OCI-LY3 (cell line): Measurements from ENCODE around the gene ADCY7.

ENCODE experiments used
- CTCF ChIP-seq: fragments of 200-600, 300-600 bp; sonication (generic); IDR thresholded peaks from 2 replicates; pipeline ENCODE4 v1.5.1; 2014; ENCODE audit warnings: antibody characterized with exemption, low read length, low read depth
- EZH2phosphoT487 ChIP-seq: fragments of 200-600 bp; shearing (Covaris generic); IDR thresholded peaks from 2 replicates; pipeline ENCODE4 v1.6.1; 2018; ENCODE audit warnings: antibody characterized with exemption, mixed run types, low read depth

DNA sequence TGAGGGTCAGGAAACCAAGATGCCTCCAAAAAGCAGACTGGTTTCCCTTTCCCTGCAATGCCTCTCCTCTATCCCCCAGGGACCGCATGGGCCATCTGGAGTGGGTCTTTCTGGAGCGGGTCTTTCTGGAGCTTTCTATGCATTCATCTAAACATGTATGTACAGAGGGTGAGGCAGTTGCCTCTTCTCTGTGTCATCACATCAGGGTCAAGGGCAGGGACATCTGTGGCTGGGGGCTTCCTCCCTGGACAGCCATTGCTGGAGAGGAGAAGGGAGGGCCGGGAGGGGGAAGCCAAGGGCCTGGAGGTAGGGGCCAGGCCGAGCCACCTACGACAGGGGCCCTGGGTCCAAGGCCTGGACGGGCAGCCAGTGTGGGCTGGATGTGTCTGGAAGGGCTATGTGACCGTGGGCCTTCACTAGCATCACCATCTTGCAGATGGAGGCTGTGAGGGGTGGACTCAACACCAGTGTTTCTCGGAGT lies 840 bp downstream of the ADCY7 start:
- no peak for TF ChIP-seq CTCF
- no peak for TF ChIP-seq EZH2phosphoT487
